ENCODE results near the gene C11orf98.

GRCh38 chr11:62664405-62665074 is 470 bp downstream of the C11orf98 start:
- no peak for TF ChIP-seq CTCF (IDR thresholded peaks at IDR 0.05)
- no peak for TF ChIP-seq POLR2A (IDR thresholded peaks at IDR 0.05)

Measured in Peyer's patch (tissue), 4 donors.